Liver (tissue), 9 donors: ENCODE data around the gene COL26A1. TPM values are rescaled to one million over a fixed set of nuclear protein-coding genes. Genes with fewer than 3 reads are reported as not detected.

Experiments
- DNase-seq: peaks from one replicate; pipeline ENCODE4 v3.0.0-alpha.2; 2017; ENCODE audit warnings: low spot score
- H3K27ac ChIP-seq, 2 donors: one replicate each; pipeline ENCODE4 v1.7.0; 2013; ENCODE audit warnings: inconsistent platforms in 2 of 2, low read length in 2 of 2, control low read depth in 1 of 2, low read depth in 1 of 2, mild to moderate bottlenecking in 1 of 2
- H3K27me3 ChIP-seq, 4 donors: one replicate each; pipeline versions ENCODE4 v1.6.1 to v1.7.0; 2013; ENCODE audit warnings: low read length in 3 of 4, inconsistent platforms in 1 of 4, mild to moderate bottlenecking in 1 of 4, moderate library complexity in 1 of 4; ENCODE audit not compliant: control insufficient read depth in 4 of 4, insufficient read depth in 4 of 4
- H3K36me3 ChIP-seq, 4 donors: one replicate each; pipeline versions ENCODE4 v1.6.1 to v1.7.0; 2013; ENCODE audit warnings: low read length in 3 of 4, mild to moderate bottlenecking in 3 of 4, low read depth in 1 of 4, moderate library complexity in 1 of 4; ENCODE audit not compliant: control insufficient read depth in 4 of 4, insufficient read depth in 3 of 4
- H3K4me1 ChIP-seq, 4 donors: one replicate each; pipeline versions ENCODE4 v1.6.1 to v1.7.0; 2013; ENCODE audit warnings: low read length in 3 of 4, mild to moderate bottlenecking in 3 of 4, moderate library complexity in 1 of 4; ENCODE audit not compliant: control insufficient read depth in 4 of 4, insufficient read depth in 4 of 4
- H3K4me3 ChIP-seq, 3 donors: one replicate each; pipeline versions ENCODE4 v1.6.1 to v1.7.0; 2013; ENCODE audit warnings: low read length in 3 of 3, control low read depth in 1 of 3, low read depth in 1 of 3, mild to moderate bottlenecking in 1 of 3
- H3K9ac ChIP-seq, 2 donors: one replicate each; pipeline ENCODE4 v1.7.0; 2013; ENCODE audit warnings: low read length in 2 of 2, mild to moderate bottlenecking in 2 of 2, moderate library complexity in 2 of 2, control low read depth in 1 of 2, low read depth in 1 of 2
- H3K9me3 ChIP-seq, 4 donors: one replicate each; pipeline versions ENCODE4 v1.6.1 to v1.7.0; 2013; ENCODE audit warnings: low read length in 3 of 4; ENCODE audit not compliant: control insufficient read depth in 4 of 4
- EGR1 ChIP-seq, 2 donors: IDR thresholded peaks; 2 replicates each; pipeline ENCODE4 v1.6.1; 2016 to 2018; ENCODE audit warnings: antibody characterized with exemption in 2 of 2, low read depth in 2 of 2
- FOXA1 ChIP-seq: IDR thresholded peaks from 2 replicates; pipeline ENCODE4 v1.6.1; 2016; ENCODE audit warnings: antibody characterized with exemption
- FOXA2 ChIP-seq: IDR thresholded peaks from 2 replicates; pipeline ENCODE4 v1.6.1; 2016; ENCODE audit warnings: antibody characterized with exemption
- GABPA ChIP-seq, 2 donors: IDR thresholded peaks in 1 of 2; conservative IDR thresholded peaks in 1 of 2; 2 replicates each; pipeline ENCODE4 v1.6.1; 2016; ENCODE audit warnings: antibody characterized with exemption in 2 of 2, mild to moderate bottlenecking in 1 of 2, moderate library complexity in 1 of 2
- HNF4A ChIP-seq, 2 donors: conservative IDR thresholded peaks; 2 replicates each; pipeline ENCODE4 v1.6.1; 2016; ENCODE audit warnings: antibody characterized with exemption in 2 of 2, mild to moderate bottlenecking in 2 of 2
- HNF4G ChIP-seq: IDR thresholded peaks from 2 replicates; pipeline ENCODE4 v1.6.1; 2016; ENCODE audit warnings: antibody characterized with exemption
- JUND ChIP-seq, 2 donors: IDR thresholded peaks; 2 replicates each; pipeline ENCODE4 v1.6.1; 2016; ENCODE audit warnings: antibody characterized with exemption in 2 of 2
- NR2F2 ChIP-seq: IDR thresholded peaks from 2 replicates; pipeline ENCODE4 v1.6.1; 2016; ENCODE audit warnings: antibody characterized with exemption
- RAD21 ChIP-seq, 2 donors: IDR thresholded peaks; 2 replicates each; pipeline ENCODE4 v1.6.1; 2016; ENCODE audit warnings: antibody characterized with exemption in 2 of 2, mild to moderate bottlenecking in 2 of 2
- RXRA ChIP-seq, 2 donors: IDR thresholded peaks; 2 replicates each; pipeline ENCODE4 v1.6.1; 2017 to 2018; ENCODE audit warnings: antibody characterized with exemption in 2 of 2, mild to moderate bottlenecking in 1 of 2
- SP1 ChIP-seq: IDR thresholded peaks from 2 replicates; pipeline ENCODE4 v1.6.1; 2018; ENCODE audit warnings: antibody characterized with exemption, mild to moderate bottlenecking
- TAF1 ChIP-seq: conservative IDR thresholded peaks from 2 replicates; pipeline ENCODE4 v1.6.1; 2016; ENCODE audit warnings: antibody characterized with exemption, mild to moderate bottlenecking
- YY1 ChIP-seq: IDR thresholded peaks from 2 replicates; pipeline ENCODE4 v1.6.1; 2016; ENCODE audit warnings: antibody characterized with exemption, mild to moderate bottlenecking
- WGBS: extraction: QIAGEN DNeasy Blood & Tissue Kit; methylation state at CpG from one replicate; pipeline ENCODE4 v1.1.7; 2013; 5-methylcytosine and 5-hydroxymethylcytosine counted together
- polyA plus RNA-seq, 2 donors: library from polyadenylated mRNA; stranded (reverse) in 1 of 2; unstranded in 1 of 2; fragments of 200-250 nt in 1 of 2; fragments of >200 nt in 1 of 2; fragmentation: Nextera tagmentation in 1 of 2; extraction: Ambion mirVana in 1 of 2; gene quantifications; one replicate each; pipeline versions ENCODE4 v1.2.1 to v1.2.3, GENCODE V29; 2013 to 2015
- total RNA-seq, 2 donors: library from RNA; depleted of rRNA; stranded (reverse); fragments of >200 nt; gene quantifications; one replicate each; pipeline ENCODE4 v1.2.3, GENCODE V29; 2014
- TF ChIP-seq, protein P1 (sequence below): fragments of 150-350 bp; IDR thresholded peaks from 2 replicates; pipeline ENCODE4 v1.5.1; 2017; ENCODE audit warnings: improper control_type of control experiment, low read depth, low read length; ENCODE audit not compliant: missing input control
- TF ChIP-seq, protein P2 (sequence below): IDR thresholded peaks from 2 replicates; pipeline ENCODE4 v1.6.1; 2016; ENCODE audit warnings: antibody characterized with exemption
- TF ChIP-seq, protein P3 (sequence below): IDR thresholded peaks from 2 replicates; pipeline ENCODE4 v1.6.1; 2016; ENCODE audit warnings: antibody characterized with exemption
- donor health status: healthy.
- donor health status: healthy.
- donor health status: healthy.
- donor health status: healthy.
- donor health status: healthy.

COL26A1 gene
- total and polyA plus RNA-seq, 4 donors = 0.76 to 1.8 (median 0.96) TPM

DNA sequence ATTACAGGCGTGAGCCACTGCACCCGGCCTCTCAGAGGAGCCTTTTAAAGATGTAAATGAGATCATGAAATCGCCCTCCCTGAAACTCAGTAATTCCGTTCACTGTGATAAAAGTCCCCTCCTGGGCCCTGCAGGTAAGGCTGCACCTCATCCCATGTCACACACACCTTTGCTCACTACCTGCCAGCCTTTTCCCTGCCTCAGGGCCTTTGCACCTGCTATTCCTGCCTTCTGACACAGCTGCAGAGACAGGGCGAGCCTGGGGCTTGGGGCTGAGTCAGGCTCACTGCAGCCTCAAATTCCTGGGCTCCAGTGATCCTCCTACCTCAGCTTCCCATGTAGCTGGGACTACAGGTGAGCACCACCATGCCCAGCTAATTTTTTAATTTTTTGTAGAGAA, 147.6 kb downstream of the COL26A1 start:
- Histone ChIP-seq H3K9me3 (no peaks in the 10 kb centered on the region), H3K27me3 (no peaks in the 10 kb centered on the region), H3K4me3 (no peak overlapping the region), H3K27ac (no peak overlapping the region), H3K9ac (no peak overlapping the region), H3K4me1 (peaks cover 0 to 2% (median 1%) of the 10 kb centered on the region in 4 donors), H3K36me3 (no peaks in the 10 kb centered on the region)
- no peak for DNase-seq
- WGBS = 90% methylated on average over 5 of the region's 5 CpGs
- no peak for TF ChIP-seq YY1

DNA sequence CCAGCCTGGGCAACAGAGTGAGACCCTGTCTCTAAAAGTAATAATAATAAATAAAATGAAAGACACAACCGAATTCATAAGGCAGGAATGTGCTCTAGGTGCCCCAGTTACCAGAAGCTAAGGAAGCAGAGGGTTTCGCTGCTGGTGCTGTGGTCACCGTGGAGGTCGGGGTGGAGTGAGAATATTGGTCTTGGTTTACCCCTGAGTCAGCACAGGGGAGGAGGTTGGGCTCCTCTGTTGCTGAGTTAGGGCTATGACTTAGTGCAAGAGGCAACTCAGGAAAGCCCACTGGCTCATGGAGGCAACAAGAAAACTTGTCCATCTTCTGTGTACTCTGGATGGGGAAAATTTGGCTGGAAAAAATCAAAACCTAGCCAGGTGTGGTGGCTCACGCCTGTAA, 149.3 kb downstream of the COL26A1 start:
- H3K4me3 ChIP-seq = no peak overlapping the region
- no peaks in the 10 kb centered on the region for H3K9me3 ChIP-seq
- no peak overlapping the region for H3K27ac ChIP-seq
- no peak for DNase-seq
- no peak overlapping the region for H3K9ac ChIP-seq
- peaks cover 0 to 2% (median 1%) of the 10 kb centered on the region in 4 donors for H3K4me1 ChIP-seq
- H3K36me3 ChIP-seq = no peaks in the 10 kb centered on the region
- WGBS = 84% methylated on average over 5 of the region's 5 CpGs
- H3K27me3 ChIP-seq = no peaks in the 10 kb centered on the region
- TF ChIP-seq GABPA (IDR thresholded peaks at IDR 0.05 in 1 of 2, conservative IDR thresholded peaks at IDR 0.05 in 1 of 2) = no peak
- no peak for TF ChIP-seq JUND (IDR thresholded peaks at IDR 0.05)
- TF ChIP-seq RXRA (IDR thresholded peaks at IDR 0.05) = no peak
- no peak for TF ChIP-seq SP1

DNA sequence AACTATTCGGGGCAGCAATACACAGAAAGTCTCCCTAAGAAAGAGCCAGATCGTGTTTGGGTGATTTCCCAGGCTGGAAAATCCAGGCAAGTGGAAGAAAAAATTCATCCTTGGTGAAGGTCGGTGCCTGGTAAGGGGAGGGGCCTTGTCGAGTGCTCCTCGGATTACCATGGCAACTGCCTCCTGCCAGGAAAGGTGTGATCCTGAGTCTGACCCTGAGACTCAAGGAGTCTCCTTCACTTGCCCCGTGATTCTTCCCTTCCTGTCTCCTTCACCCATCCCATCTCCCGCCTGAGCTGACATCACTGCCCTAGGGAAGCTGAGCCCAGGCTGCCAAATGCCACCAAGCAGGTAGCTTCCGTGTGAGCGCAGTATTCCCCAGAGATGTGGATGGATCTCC, 154.2 kb downstream of the COL26A1 start:
- no peaks in the 10 kb centered on the region for H3K4me1 ChIP-seq
- DNase-seq = no peak
- H3K4me3 ChIP-seq = no peak overlapping the region
- no peaks in the 10 kb centered on the region for H3K9me3 ChIP-seq
- WGBS = 87% methylated on average over 9 of the region's 9 CpGs
- H3K27ac ChIP-seq = no peak overlapping the region
- no peak overlapping the region for H3K9ac ChIP-seq
- no peaks in the 10 kb centered on the region for H3K27me3 ChIP-seq
- TF ChIP-seq EGR1 (IDR thresholded peaks at IDR 0.05; ENCODE audit: low read depth in 2 of 2) = no peak
- TF ChIP-seq RAD21 (IDR thresholded peaks at IDR 0.05) = no peak
- no peak for TF ChIP-seq NR2F2
- TF ChIP-seq, protein P1, sequence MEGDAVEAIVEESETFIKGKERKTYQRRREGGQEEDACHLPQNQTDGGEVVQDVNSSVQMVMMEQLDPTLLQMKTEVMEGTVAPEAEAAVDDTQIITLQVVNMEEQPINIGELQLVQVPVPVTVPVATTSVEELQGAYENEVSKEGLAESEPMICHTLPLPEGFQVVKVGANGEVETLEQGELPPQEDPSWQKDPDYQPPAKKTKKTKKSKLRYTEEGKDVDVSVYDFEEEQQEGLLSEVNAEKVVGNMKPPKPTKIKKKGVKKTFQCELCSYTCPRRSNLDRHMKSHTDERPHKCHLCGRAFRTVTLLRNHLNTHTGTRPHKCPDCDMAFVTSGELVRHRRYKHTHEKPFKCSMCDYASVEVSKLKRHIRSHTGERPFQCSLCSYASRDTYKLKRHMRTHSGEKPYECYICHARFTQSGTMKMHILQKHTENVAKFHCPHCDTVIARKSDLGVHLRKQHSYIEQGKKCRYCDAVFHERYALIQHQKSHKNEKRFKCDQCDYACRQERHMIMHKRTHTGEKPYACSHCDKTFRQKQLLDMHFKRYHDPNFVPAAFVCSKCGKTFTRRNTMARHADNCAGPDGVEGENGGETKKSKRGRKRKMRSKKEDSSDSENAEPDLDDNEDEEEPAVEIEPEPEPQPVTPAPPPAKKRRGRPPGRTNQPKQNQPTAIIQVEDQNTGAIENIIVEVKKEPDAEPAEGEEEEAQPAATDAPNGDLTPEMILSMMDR = no peak
- no peak for TF ChIP-seq HNF4A (conservative IDR thresholded peaks at IDR 0.05)
- TF ChIP-seq, protein P2, sequence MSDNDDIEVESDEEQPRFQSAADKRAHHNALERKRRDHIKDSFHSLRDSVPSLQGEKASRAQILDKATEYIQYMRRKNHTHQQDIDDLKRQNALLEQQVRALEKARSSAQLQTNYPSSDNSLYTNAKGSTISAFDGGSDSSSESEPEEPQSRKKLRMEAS = no peak
- H3K36me3 ChIP-seq = no peaks in the 10 kb centered on the region

DNA sequence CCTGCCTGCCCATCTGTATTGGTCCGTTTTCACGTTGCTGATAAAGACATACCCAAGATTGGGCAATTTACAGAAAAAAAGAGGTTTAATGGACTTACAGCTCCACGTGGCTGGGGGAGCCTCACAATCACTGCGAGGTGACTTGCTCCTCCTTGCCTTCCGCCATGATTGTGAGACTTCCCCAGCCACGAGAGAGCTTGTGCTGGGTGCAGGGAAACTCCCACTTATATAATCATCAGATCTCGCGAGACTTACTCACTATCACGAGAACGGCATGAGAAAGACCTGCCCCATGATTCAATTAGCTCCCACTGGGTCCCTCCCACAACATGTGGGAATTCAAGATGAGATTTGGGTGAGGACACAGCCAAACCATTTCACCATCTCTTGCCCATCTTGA, 154.6 kb downstream of the COL26A1 start:
- WGBS = 90% methylated on average over 10 of the region's 10 CpGs
- H3K9ac ChIP-seq = no peak overlapping the region
- no peak for DNase-seq
- no peaks in the 10 kb centered on the region for H3K27me3 ChIP-seq
- H3K27ac ChIP-seq = no peak overlapping the region
- H3K4me1 ChIP-seq = no peaks in the 10 kb centered on the region
- H3K36me3 ChIP-seq = no peaks in the 10 kb centered on the region
- H3K9me3 ChIP-seq = no peaks in the 10 kb centered on the region
- H3K4me3 ChIP-seq = no peak overlapping the region
- TF ChIP-seq SP1 (no peak), GABPA (IDR thresholded peaks at IDR 0.05 in 1 of 2, conservative IDR thresholded peaks at IDR 0.05 in 1 of 2) (no peak), TAF1 (no peak), HNF4G (no peak), FOXA2 (no peak), HNF4A (conservative IDR thresholded peaks at IDR 0.05) (no peak), EGR1 (IDR thresholded peaks at IDR 0.05; ENCODE audit: low read depth in 2 of 2) (no peak), YY1 (no peak), JUND (IDR thresholded peaks at IDR 0.05) (no peak), NR2F2 (no peak), RAD21 (IDR thresholded peaks at IDR 0.05) (no peak), FOXA1 (no peak)
- TF ChIP-seq, protein P3, sequence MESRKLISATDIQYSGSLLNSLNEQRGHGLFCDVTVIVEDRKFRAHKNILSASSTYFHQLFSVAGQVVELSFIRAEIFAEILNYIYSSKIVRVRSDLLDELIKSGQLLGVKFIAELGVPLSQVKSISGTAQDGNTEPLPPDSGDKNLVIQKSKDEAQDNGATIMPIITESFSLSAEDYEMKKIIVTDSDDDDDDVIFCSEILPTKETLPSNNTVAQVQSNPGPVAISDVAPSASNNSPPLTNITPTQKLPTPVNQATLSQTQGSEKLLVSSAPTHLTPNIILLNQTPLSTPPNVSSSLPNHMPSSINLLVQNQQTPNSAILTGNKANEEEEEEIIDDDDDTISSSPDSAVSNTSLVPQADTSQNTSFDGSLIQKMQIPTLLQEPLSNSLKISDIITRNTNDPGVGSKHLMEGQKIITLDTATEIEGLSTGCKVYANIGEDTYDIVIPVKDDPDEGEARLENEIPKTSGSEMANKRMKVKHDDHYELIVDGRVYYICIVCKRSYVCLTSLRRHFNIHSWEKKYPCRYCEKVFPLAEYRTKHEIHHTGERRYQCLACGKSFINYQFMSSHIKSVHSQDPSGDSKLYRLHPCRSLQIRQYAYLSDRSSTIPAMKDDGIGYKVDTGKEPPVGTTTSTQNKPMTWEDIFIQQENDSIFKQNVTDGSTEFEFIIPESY = no peak
- TF ChIP-seq, protein P2 = no peak
- TF ChIP-seq, protein P1 = no peak
